Stomach (tissue), 4 donors: ENCODE measurements around the gene PIK3CB.

Experiments used
- POLR2A ChIP-seq, 4 donors: fragments of 450-650 bp; IDR thresholded peaks; one replicate each; pipeline ENCODE4 v1.6.1; 2016; ENCODE audit warnings: antibody characterized with exemption in 4 of 4, control low read depth in 2 of 4, mild to moderate bottlenecking in 1 of 4, moderate library complexity in 1 of 4
- TF ChIP-seq, protein P1 (sequence below), 7 experiments: fragments of 450-650 bp in 4 of 7; fragments of 200-600 bp in 3 of 7; sonication (generic) in 3 of 7; IDR thresholded peaks; one replicate each; pipeline ENCODE4 v1.5.1; 2016 to 2019; ENCODE audit warnings: antibody characterized with exemption in 7 of 7, control low read depth in 2 of 7, mild to moderate bottlenecking in 1 of 7

DNA sequence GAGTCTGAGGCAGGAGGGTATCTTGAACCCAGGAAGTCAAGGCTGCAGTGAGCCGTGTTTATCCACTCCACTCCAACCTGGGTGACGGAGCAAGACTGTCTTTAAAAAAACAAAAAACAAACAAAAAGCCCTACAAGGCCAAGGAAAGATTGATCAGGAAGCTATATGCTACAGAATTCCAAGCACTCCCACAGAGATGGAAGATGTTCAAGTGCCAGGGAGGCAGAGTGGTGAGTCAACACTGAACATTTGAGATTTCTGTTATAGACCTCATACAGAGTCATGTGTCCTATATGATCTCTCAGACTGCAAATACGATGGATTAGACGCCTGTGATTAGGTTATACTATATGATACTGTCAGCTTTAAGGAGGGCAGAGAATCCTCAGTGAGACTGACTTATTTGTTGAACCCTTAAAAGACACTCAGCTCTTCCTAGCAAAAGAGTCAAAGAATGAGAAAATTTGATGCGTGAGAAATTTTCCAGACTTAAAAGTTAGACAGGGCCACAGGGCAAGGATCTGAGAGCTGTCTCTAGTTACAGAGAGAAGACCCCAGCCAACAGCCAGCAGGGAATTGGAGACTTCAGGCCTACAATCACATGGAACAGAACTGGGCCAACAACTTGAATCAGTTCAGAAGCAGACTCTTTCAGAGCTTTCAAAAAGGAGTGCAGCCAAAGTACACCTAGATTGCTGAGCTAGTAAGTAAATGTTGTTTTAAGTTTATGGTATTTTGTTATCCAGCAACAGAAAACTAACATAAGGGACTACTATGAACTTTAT lies 107.6 kb downstream of the PIK3CB start:
- TF ChIP-seq, protein P1, sequence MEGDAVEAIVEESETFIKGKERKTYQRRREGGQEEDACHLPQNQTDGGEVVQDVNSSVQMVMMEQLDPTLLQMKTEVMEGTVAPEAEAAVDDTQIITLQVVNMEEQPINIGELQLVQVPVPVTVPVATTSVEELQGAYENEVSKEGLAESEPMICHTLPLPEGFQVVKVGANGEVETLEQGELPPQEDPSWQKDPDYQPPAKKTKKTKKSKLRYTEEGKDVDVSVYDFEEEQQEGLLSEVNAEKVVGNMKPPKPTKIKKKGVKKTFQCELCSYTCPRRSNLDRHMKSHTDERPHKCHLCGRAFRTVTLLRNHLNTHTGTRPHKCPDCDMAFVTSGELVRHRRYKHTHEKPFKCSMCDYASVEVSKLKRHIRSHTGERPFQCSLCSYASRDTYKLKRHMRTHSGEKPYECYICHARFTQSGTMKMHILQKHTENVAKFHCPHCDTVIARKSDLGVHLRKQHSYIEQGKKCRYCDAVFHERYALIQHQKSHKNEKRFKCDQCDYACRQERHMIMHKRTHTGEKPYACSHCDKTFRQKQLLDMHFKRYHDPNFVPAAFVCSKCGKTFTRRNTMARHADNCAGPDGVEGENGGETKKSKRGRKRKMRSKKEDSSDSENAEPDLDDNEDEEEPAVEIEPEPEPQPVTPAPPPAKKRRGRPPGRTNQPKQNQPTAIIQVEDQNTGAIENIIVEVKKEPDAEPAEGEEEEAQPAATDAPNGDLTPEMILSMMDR (IDR thresholded peaks at IDR 0.05), result no peak
- TF ChIP-seq POLR2A (IDR thresholded peaks at IDR 0.05), result no peak
